ENCODE data around the gene ASB8.
A peak's percentile ranks its signal among the peaks of the same experiment; 100 is the strongest.

GRCh38 chr12:48160807-48161206, 3.5 kb upstream of the ASB8 start:
- TF ChIP-seq TAF1 (IDR thresholded peaks at IDR 0.05; ENCODE audit: low read depth, low read length) (no peak), POLR2A (IDR thresholded peaks at IDR 0.05; ENCODE audit: low read depth, low read length) (no peak), SPI1 (IDR thresholded peaks at IDR 0.05; ENCODE audit: low read depth, low read length) (peak; percentile 72), POLR2AphosphoS5 (IDR thresholded peaks at IDR 0.05; ENCODE audit: low read depth, low read length) (no peak), PAX5 (IDR thresholded peaks at IDR 0.05; ENCODE audit: insufficient read depth, low read length, severe bottlenecking) (no peak), POU2F2 (IDR thresholded peaks at IDR 0.05; ENCODE audit: low read depth, low read length) (no peak)

Measured in GM12891 (cell line).